Measurements from ENCODE around the gene C15orf62. TPM values are rescaled to one million over a fixed set of nuclear protein-coding genes. Genes with fewer than 3 reads are reported as not detected.

C15orf62 gene
- polyA plus RNA-seq, 1 donor (not counting 4 experiments of a cell fraction or from before 2014, with no cell fraction given): 0.14 TPM

- H3K4me3 ChIP-seq (ENCODE audit: control insufficient read depth in 2 of 3, extremely low read depth in 1 of 3, insufficient read depth in 2 of 3, low read depth in 1 of 3, low read length in 3 of 3): no peak overlapping the region
- H4K20me1 ChIP-seq (ENCODE audit: control insufficient read depth, extremely low read depth, insufficient read depth, low read length): no peaks in the 10 kb centered on the region
- DNase-seq (ENCODE audit: low read depth, low spot score): no peak
- no peak for FAIRE-seq
- no peaks in the 10 kb centered on the region for H3K9me3 ChIP-seq (ENCODE audit: control insufficient read depth, low read depth, low read length)
- no peaks in the 10 kb centered on the region for H3K9me1 ChIP-seq (ENCODE audit: control insufficient read depth, extremely low read depth, insufficient read depth, low read length)
- H3K27me3 ChIP-seq (ENCODE audit: control insufficient read depth, extremely low read depth, insufficient read depth, low read length): no peaks in the 10 kb centered on the region
- peak overlapping the region; percentile 55 for H3K9ac ChIP-seq (ENCODE audit: control insufficient read depth, extremely low read depth, insufficient read depth, low read length)
- H3K4me2 ChIP-seq (ENCODE audit: control insufficient read depth, extremely low read depth, insufficient read depth, low read depth, low read length): no peak overlapping the region
- peaks cover 35 to 44% of the 10 kb centered on the region in 2 experiments for H3K36me3 ChIP-seq (ENCODE audit: control insufficient read depth in 2 of 2, extremely low read depth in 1 of 2, insufficient read depth in 2 of 2, low read length in 2 of 2)
- peaks cover 11% of the 10 kb centered on the region for H3K4me1 ChIP-seq (ENCODE audit: control insufficient read depth, extremely low read depth, insufficient read depth, low read length)
- H3K79me2 ChIP-seq (ENCODE audit: control insufficient read depth, insufficient read depth, low read length): no peaks in the 10 kb centered on the region
- TF ChIP-seq CTCF (optimal IDR thresholded peaks at IDR 0.05 in 1 of 3, IDR thresholded peaks at IDR 0.05 in 1 of 3, conservative IDR thresholded peaks at IDR 0.05 in 1 of 3; ENCODE audit: extremely low read depth in 1 of 3, insufficient read depth in 2 of 3, low read length in 3 of 3) (no peak), EZH2 (IDR thresholded peaks at IDR 0.05; ENCODE audit: low read length) (no peak)
- H2AFZ ChIP-seq (ENCODE audit: control insufficient read depth, low read length): no peak overlapping the region
- dilution Hi-C loops (cut with MboI; ENCODE audit: extremely low pct_ligation_motif_present, low sequenced_read_pairs): no loop called here
- peak overlapping the region; percentile 13 for H3K27ac ChIP-seq (ENCODE audit: control insufficient read depth, insufficient read depth, low read length)
Observed at GRCh38 chr15:40775740-40776536, 6.2 kb downstream of the C15orf62 start.

GRCh38 chr15:40776537-40777141 is 6.9 kb downstream of the C15orf62 start:
- no peaks in the 10 kb centered on the region for H3K9me1 ChIP-seq (ENCODE audit: control insufficient read depth, extremely low read depth, insufficient read depth, low read length)
- H3K36me3 ChIP-seq (ENCODE audit: control insufficient read depth in 2 of 2, extremely low read depth in 1 of 2, insufficient read depth in 2 of 2, low read length in 2 of 2): peaks cover 28 to 43% of the 10 kb centered on the region in 2 experiments
- H3K9me3 ChIP-seq (ENCODE audit: control insufficient read depth, low read depth, low read length): no peaks in the 10 kb centered on the region
- H3K79me2 ChIP-seq (ENCODE audit: control insufficient read depth, insufficient read depth, low read length): no peaks in the 10 kb centered on the region
- no peaks in the 10 kb centered on the region for H4K20me1 ChIP-seq (ENCODE audit: control insufficient read depth, extremely low read depth, insufficient read depth, low read length)
- FAIRE-seq (peak; percentile 98), DNase-seq (ENCODE audit: low read depth, low spot score) (no peak)
- H2AFZ ChIP-seq (ENCODE audit: control insufficient read depth, low read length): no peak overlapping the region
- peak overlapping the region; percentile 38 for H3K4me2 ChIP-seq (ENCODE audit: control insufficient read depth, extremely low read depth, insufficient read depth, low read depth, low read length)
- H3K27ac ChIP-seq (ENCODE audit: control insufficient read depth, insufficient read depth, low read length): peak overlapping the region; percentile 13
- dilution Hi-C loops (cut with MboI; ENCODE audit: extremely low pct_ligation_motif_present, low sequenced_read_pairs): no loop called here
- peaks cover 11% of the 10 kb centered on the region for H3K4me1 ChIP-seq (ENCODE audit: control insufficient read depth, extremely low read depth, insufficient read depth, low read length)
- H3K9ac ChIP-seq (ENCODE audit: control insufficient read depth, extremely low read depth, insufficient read depth, low read length): peak overlapping the region; percentile 55
- H3K27me3 ChIP-seq (ENCODE audit: control insufficient read depth, extremely low read depth, insufficient read depth, low read length): no peaks in the 10 kb centered on the region
- TF ChIP-seq CTCF (optimal IDR thresholded peaks at IDR 0.05 in 1 of 3, IDR thresholded peaks at IDR 0.05 in 1 of 3, conservative IDR thresholded peaks at IDR 0.05 in 1 of 3; ENCODE audit: extremely low read depth in 1 of 3, insufficient read depth in 2 of 3, low read length in 3 of 3) (no peak), EZH2 (IDR thresholded peaks at IDR 0.05; ENCODE audit: low read length) (no peak)
- H3K4me3 ChIP-seq (ENCODE audit: control insufficient read depth in 2 of 3, extremely low read depth in 1 of 3, insufficient read depth in 2 of 3, low read depth in 1 of 3, low read length in 3 of 3): peak overlapping the region in 1 of 3 experiments; percentile 30
